ENCODE measurements around the gene INTS11.

The INTS11 gene

DNA sequence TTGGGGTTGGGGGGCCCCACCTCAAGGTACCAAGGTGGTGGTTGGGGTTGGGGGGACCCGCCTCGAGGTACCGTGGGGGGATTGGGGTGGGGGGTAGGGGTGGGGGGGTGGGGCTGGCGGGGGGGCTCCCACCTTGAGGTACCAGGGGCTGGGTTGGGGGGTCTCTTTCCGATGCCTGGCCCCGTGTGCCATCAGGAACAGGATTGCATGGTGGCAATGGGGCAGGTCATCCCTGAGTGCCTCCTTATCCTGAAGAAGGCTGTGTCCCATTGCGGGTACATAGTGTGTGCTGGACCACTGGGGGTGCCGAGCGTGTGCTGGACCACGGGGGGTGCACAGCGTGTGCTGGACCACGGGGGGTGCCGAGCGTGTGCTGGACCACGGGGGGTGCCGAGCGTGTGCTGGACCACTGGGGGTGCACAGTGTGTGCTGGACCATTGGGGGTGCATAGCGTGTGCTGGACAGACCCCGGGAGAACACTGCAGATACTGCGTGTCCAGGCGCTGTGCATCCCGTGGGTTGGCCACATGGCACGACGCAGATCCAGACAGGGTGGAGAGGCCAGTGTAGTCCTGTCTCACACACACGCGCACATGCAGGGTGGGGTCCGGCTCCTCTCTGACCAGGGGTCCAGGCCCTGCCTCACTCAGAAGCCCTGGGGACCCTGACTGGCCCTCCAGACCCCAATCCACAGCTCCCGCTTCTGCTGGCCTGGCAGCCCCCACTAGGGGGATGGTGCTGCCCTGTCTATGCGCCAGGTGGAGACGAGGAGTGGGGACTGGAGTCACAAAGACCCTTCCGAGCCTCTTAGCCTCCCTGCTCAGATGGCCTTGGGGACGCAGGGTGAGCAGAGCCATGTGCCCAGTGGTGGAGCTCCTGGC is 40.0 kb downstream of the INTS11 start:
- no peak for DNase-seq

DNA sequence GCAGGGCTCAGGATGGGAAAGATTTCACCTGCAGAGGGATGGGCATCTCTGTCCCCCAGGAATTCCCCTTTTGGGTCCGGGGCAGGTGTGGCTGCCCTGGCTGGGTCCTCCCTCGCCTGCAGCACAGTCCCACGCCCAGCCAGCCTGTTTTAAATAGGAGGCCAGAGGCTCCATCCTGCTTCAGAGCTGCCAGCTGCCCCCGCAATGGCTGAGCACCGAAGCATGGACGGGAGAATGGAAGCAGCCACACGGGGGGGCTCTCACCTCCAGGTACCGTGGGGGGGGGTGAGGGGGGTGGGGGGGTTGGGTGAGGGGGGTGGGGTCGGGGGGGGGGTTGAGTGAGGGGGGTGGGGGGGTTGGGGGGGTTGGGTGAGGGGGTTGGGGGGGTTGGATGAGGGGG is 40.6 kb downstream of the INTS11 start:
- DNase-seq, result no peak

DNA sequence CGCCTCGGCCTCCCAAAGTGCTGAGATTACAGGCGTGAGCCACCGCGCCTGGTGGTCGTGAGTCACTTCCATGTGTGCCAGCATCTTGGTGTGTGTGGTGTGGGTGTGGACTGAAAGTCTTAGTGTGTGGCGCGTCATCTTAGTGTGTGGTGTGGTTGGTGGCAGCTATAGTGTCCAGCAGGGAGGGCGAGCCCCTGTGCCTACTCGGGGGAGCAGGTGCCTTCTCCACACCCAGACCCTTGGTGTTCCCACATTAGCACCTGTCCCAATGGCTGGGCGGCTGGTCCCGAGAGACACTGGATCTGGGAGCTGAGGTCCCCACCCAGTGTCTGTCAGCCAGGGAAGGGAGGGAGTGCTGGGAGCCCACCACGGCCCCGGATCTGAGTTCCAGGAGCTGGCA is 41.5 kb downstream of the INTS11 start:
- no peak for DNase-seq

DNA sequence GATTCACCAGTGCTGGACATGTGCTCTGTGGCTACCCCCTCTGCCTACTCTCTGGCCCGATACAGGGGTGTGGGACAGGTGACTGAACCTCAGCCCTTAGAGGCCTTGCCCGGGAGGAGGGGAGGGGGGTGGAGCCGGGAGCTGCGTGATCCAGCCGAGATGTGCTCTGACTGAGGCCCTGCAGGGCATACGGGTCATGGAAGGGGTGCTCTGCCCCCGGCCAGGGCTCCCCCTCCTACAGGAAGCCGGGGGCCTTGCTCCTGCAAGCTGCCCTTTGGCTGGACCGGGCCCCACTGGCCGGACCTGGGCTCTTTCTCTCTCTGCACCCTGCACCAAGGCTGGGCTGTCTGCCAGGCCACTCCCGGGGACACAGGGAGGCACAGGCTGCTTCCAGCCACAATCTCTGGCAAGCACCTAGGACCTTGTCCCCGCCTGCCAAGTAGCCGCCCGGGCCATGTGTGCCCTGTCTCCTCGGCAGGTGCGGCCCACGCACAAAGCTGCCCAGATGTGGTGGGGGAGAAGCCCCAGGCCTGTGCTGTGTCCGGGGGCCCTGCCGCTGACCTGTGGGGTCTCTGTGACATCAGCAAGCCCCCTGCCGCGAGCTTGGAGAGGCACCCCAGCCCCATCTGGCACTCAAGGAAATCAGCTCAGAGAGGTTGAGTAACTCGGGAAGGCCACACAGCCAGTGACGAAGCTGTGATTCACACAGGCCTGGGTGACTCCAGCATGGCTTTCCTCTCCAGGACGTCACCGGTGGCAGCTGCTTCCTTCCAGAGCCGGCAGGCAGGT is 42.7 kb downstream of the INTS11 start:
- no peak for DNase-seq

DNA sequence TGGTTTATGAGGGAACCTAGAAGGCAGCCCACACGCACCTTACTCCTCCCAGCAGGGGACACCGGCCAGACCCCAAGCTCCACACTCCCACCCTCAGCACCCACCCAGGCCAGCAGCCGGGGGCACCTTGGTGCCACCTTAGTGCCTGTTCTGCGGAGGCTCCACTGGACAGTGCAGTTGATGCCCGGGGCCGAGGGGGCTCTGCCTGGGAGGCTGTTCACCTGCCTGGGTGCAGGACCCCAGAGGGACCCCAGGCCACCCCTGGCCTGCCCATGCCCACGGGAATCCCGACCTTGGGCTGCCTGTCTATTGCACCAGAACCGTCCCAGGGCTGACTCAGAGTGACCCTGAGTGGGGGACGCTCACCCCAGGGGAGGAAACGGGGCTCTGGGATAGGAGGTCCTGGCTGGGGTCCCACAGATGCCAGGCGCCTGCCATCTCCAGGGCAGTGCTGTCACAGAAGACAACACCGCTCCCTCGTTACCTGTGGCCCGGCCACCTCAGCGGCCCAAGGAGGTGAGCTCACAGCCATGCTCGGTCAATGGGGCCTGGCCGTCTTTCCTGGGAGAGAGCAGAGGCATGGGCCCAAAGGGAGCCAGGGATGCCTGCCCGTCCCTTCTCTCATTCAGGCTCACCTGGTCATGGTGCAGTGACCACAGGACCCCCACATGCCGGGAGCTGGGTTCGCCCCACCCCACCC is 43.5 kb downstream of the INTS11 start:
- no peak for DNase-seq

DNA sequence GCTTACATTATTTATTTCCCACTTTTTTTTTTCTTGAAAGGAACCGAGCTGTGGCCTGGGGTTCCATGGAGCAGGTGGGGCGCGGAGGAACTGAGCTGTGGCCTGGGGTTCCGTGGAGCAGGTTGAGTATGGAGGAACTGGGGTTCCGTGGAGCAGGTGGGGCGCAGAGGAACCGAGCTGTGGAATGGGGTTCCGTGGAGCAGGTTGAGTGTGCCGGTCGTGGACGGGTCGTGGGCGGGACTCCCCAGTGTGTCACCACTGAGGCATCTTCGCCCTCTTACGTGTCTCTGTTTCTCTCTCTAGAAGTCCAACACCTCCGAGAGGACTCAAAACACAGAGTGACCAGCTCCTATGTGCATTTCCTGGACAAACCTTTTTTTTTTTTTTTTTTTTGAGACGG is 45.4 kb downstream of the INTS11 start:
- DNase-seq, result no peak

DNA sequence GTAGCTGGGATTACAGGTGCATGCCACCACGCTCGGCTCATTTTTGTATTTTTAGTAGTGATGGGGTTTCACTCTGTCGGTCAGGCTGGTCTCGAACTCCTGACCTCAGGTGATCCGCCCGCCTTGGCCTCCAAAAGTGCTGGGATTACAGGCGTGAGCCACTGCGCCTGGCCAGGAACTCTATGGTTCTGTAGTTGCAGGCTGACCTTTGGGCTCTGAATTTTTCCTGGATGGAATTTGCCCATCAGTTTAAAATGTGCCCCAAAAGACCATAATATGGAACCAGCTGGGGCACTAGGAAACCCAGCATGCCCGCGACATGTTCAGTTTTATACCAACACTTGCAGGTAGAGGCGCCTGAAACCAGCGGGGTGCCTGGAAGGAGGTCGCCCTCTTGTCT is 45.8 kb downstream of the INTS11 start:
- no peak for DNase-seq

DNA sequence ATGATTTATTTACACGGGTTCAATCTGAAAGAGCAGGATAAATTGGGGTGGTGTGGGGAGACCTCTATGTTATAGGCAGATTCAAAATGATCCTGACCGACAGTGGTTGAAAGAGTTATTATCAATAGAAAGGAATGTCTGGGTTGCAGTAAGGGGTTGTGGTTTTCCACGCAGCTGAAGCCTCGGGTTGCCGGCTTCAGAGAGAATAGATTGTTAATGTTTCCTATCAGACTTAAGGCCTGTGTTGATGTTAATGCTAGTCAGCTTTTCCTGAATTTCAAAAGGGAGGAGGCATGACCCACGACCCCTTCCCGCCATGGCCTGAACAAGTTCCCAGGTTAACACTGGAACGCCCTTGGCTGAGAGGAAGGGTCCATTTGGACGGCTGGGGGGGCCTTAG is 48.6 kb downstream of the INTS11 start:
- DNase-seq, result no peak

DNA sequence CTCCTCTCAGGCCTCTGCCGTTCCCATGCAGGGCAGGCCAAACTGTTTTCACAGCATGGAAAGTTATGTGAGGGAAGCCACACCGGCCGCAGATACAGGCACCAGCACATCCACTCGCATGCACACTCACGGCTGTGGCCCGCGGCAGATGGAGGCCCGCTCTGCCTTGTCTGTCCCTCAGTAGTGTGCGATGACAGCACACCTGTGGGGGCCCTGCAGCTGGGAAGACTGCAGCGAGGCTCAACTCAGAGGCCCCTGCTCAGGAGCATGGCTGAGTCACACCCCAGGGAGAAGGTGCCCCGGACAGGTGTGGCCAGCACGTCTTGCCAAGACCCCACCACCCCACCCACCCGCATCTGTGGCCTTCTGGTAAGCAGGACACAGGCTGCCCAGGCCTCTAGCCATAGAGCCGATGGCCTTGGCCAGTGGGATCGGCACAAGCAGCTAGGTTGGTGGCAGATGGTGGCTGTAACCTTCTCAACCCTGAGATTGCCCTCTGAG is 49.5 kb downstream of the INTS11 start:
- no peak for DNase-seq

DNA sequence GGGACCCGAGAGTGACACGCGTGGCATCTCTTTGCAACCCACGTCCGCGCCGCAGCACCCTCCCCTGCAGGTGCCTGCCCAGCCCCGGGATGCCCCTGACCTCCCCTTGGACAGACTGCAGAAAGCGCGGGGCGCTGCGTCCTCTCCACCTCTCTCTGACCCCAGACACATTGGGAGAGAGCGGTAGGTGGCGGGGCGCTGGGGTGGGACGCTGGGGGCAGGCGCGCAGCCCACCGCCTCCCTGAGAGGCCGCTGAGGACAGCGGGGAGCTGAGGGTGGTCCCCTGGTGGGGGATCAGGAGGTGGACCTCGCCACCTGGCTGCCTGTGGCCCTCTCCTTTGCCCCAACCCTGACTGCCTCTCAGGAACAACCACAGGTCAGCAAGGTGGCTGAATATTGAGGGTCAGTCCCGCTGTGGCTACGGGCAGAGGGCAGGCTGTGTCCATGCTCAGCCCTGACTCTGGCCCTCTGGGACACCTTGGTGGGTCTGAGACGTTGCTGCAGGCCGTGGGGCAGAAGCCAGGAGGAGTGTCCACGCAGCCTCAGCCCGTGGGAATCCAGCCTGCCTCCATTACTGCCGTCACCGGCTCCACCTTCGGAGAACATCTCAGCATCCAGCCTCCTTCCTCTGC is 50.0 kb downstream of the INTS11 start:
- no peak for DNase-seq

DNA sequence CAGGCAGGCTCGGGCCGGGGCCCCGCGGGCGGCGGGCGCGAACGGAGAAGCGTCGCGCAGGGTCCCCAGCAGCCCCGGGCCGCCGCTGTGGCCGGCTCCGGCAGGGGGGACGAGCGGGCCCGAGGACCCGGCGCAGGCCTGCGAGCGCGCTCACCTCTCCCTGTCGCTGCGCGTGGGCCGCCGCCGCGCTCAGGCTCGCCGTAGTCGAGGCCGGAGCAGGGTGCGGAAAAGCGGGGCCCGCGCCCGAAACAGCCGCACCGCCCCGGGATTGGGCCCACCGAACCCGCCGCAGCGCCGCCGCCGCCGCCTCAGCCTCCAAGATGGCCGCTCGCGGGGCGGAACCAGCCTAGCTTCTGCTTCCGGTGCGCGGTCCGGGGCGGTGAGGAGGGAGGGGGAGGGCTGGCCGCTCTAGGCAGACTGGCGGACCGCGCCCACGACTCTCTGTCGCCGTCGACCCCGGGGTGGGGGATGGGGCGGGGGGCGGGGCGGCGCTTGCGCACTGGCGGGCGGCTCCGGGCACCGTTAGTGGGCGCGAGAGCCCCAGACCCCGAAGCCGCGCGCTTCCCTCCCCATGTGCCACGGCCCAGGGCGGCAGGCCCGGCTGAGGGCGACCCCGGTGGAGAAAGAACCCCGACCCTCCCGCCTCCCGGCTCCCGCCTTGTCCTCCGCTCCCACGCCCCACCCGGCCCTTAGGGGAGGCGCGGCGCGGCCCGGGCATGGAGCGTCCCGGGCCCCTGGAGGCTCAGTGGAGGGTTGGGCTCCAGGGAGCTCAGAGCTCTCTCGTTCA is 50.8 kb downstream of the INTS11 start, which contains the start of gene UBE2J2:
Gene UBE2J2 (minus strand): TSS at position 343 of the 787 bp plus-strand sequence. CDS start 5,862 bp downstream, outside the sequence.
- peak; percentile 81 for DNase-seq

DNA sequence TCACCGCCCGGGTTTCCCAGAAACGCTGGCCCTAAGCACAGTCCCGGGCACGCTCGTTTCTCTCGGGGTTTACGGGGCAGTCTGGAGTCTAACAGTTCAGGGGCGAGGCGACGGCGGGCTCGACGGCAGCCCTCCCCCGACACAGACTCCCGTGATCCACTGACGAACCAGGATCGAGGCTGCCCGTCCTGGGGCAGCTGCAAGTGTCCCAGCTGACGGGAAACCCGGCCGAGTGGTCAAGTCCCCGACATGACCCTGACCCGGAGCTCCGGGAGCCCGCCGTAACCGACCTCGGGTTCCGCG is 51.3 kb downstream of the INTS11 start:
- DNase-seq, result no peak

DNA sequence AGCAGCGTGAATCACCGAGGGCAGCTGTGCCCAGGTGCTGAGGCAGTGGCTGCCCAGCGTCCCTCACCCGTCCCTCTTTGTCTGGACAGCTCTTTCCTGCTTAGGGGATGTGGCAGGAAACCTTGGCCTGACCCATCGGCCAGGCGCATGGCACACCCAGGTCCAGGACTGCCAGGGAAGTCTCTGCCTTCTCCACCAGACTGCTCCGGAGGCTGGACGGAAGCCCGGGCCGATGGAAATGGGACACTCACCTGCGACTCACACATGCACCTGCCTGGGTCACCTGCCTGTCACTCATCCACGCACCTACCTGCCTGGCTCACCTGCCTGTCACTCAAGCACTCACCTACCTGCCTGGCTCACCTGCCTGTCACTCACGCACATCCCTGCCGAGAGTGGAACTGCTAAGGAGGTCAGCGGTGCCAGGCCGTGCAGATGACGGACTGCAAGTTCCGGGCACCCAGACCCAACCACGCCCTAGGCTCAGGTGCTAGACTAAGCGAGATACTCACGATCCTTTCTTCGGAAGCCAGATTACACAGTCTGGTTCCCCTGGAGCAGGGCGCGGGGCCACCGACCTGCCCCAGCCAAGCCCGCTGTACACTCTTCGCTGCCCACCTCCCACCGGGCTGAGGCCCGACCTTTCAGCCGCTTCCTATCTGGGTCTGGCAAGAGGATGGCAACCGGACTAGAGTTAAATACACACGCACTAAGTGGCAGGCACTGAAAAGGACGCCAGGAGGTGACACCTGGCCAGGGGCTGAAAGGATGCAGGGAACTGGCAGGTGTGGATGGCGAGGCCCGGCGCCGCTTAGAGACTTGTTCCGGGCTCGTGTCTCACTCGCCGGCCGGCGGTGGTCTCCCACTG is 51.9 kb downstream of the INTS11 start:
- DNase-seq, result no peak

DNA sequence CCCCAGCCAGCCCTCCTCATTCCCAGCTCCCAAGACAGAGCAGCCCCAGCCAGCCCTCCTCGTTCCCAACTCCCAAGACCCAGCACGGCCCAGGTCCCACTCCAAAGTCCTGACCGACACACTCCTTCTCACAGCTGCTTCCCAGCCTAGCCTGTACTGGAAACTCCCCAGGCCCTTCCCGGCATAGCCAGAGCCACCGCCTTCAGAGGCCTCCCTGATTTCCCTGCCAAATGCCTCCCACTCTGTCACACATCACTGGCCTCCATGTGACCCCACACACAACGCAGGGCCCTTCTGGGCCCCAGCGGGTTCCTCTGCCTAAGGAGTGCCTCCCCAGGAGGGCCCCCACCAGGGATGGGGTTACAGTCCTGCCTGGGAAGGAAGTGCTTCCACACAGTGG is 53.6 kb downstream of the INTS11 start:
- no peak for DNase-seq

DNA sequence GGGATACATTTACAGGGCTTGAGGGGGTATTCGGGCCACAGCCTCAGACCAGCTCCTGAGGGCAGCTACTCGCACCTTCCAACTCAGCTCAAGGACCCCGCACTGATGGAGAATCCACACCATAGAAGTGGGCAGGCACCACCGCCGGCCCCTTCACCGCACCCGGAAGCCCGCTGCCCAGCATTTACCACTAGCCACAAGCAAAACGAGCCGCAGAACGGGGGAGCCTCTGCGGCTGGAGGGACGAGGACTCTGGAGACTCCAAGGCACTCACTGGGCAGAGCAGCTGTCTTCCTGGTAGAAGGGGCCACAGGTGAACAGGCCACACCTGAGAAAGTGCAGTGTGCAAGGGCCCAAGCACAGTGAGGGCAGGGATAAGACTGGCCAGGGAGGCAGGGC is 56.2 kb downstream of the INTS11 start:
- no peak for DNase-seq

DNA sequence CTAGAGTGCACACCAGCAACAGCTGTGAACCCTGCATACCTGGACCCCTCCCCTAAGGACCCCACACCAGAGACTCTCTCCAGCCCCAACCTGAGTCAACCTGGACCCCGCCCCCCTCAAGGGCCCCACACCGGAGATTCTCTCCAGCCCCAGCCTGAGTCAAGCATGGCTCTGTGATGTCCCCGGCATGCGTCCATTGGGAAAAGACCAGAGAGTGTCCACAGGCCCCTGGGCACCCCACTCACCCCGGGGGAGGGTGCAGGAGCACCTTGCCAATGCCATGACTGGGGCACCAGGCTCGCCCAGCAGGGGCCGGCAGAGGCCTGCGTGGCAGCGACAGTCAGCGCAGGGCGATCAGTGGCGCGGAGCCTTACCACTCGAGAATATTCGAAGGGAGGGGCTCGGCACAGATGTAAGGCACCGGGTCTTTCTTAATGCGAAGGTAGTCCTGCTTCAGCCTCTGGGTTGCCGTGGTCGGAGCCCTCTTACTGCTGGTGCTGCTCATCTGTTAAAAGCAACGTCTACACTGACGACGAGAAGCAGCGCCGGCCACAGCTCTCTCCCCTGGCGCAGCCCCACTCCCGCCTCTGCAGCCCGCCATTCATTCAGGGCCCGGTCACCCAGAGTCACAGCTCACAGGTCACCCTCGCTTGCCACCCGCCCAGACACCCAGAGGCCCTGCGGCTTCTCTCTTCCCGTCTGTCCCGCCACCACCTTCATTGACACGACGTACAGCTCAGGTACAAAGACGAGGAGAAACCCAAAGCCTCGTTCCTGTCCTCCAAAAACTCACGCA is 56.8 kb downstream of the INTS11 start:
- no peak for DNase-seq

DNA sequence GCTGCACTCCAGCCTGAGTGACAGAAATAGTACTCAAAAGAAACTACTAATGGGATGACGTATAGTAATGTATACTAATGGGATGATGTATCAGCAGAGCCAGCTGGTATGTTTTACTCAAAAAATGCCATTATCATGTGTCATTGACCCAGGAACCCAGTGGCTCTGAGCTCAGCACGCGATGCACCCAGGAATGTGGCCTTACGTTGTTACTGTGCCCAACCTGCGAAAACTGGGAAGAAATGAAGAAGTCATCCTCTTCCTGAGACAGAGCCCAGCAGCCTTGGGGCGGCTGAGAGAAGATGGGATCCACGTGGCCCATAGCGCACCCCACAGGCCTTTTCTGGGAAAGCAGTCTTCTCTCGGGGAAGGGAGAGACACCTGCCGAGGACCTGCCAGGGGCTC is 59.6 kb downstream of the INTS11 start:
- DNase-seq, result peak; percentile 95

DNA sequence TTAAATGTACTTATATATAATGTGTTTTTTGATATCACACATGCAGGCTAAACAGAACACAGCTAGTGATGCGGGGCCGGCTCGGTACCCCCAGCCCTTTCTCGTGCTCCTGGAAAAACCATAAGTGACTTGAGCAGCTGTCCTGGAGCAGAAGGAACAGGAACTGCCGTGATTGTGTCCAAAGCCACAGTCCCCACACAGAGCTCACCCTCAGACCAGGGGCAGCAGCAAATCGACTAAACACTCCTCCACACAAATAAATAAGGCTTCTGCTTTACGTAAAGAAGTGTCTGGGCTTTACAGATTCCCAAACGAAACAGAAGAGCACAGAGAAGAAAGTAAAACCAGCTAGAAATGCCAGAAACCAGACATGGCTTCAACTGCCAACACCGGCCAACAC is 60.4 kb downstream of the INTS11 start:
- no peak for DNase-seq

DNA sequence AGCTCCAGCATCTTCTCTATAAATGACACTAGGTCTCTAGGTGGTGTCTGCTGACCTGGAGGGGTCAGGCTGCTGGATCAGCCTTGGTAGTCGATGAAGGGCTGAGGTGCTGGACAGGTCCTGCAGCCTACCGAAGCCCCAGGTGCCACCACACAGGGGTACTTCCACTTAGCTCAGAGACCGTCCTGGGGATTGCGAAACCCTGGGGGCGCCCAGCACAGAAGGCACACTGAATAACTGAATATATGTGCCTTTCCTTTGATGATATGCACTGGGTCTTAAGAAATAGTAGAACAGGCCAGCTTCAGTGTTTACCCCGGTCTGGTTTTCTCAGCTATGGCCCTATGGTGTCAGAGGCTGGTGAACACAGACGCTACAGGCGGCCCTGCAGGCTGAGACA is 61.7 kb downstream of the INTS11 start:
- DNase-seq, result no peak

DNA sequence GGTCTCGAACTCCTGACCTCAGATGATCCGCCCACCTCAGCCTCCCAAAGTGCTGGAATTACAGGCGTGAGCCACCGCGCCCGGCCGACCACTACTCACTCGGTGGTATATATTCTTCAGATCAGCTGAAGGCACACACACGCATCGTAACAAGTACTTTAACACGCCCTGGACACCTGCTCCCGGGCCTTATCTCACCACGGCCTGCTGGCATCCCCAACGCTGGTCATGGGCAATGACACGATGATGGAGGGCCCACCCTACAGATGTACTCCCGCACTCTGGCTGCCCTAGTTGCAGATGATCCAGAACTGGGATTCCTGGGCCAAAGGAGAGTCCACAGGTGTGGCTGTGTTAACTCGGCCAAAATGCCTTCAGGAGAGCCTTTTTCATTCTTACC is 62.4 kb downstream of the INTS11 start:
- DNase-seq, result no peak
